Uterus (tissue), 4 donors: Measurements from ENCODE around the gene KCNMB2. TPM values are rescaled to one million over a fixed set of nuclear protein-coding genes. Genes with fewer than 3 reads are reported as not detected.
A peak's percentile ranks its signal among the peaks of the same experiment; 100 is the strongest.

Experiments used
- DNase-seq, 2 donors: peaks; one replicate each; pipeline ENCODE4 v3.0.0-alpha.2; 2019 to 2020
- H3K27ac ChIP-seq, 2 donors: fragments of 200-600 bp; sonication (generic); 1 replicate in 1 of 2; 2 replicates in 1 of 2; pipeline ENCODE4 v1.5.1; 2016 to 2018
- H3K27me3 ChIP-seq, 2 donors: fragments of 200-600 bp; sonication (generic); one replicate each; pipeline ENCODE4 v1.5.1; 2018 to 2019; ENCODE audit warnings: control low read depth in 1 of 2
- H3K36me3 ChIP-seq, 2 donors: fragments of 200-600 bp; sonication (generic); one replicate each; pipeline ENCODE4 v1.5.1; 2019; ENCODE audit warnings: control low read depth in 1 of 2
- H3K4me1 ChIP-seq, 2 donors: fragments of 200-600 bp; sonication (generic); one replicate each; pipeline ENCODE4 v1.5.1; 2018 to 2019; ENCODE audit warnings: control low read depth in 1 of 2
- H3K4me3 ChIP-seq, 2 donors: fragments of 200-600 bp; sonication (generic); 1 replicate in 1 of 2; 2 replicates in 1 of 2; pipeline ENCODE4 v1.5.1; 2018 to 2019; ENCODE audit warnings: mild to moderate bottlenecking in 1 of 2
- H3K9me3 ChIP-seq, 2 donors: fragments of 200-600 bp; sonication (generic); one replicate each; pipeline ENCODE4 v1.5.1; 2019; ENCODE audit warnings: control low read depth in 1 of 2
- CTCF ChIP-seq, 4 experiments: fragments of 200-600 bp in 2 of 4; fragments of 450-650 bp in 2 of 4; sonication (generic) in 2 of 4; IDR thresholded peaks; one replicate each; pipeline ENCODE4 v1.5.1; 2016 to 2019; ENCODE audit warnings: antibody characterized with exemption in 4 of 4, mild to moderate bottlenecking in 2 of 4, moderate library complexity in 1 of 4
- POLR2A ChIP-seq, 2 donors: fragments of 450-650 bp; IDR thresholded peaks; one replicate each; pipeline ENCODE4 v1.6.1; 2016; ENCODE audit warnings: antibody characterized with exemption in 2 of 2, mild to moderate bottlenecking in 1 of 2, moderate library complexity in 1 of 2
- intact Hi-C: fragments of 100-400 bp; cut with DNase I; formaldehyde crosslinking; loops from one replicate; pipeline ENCODE4 v1.15.1; 2023; ENCODE audit warnings: low total_unique reads
- total RNA-seq, 4 donors: library from RNA; depleted of rRNA in 3 of 4; stranded (reverse); fragments of >200 nt in 3 of 4; gene quantifications; one replicate each; pipeline versions ENCODE4 v1.1.0 to v1.2.4, GENCODE V29; 2014 to 2023
- donor health status: DM: yes; HTN: yes; CAD: no.

KCNMB2 gene
- total RNA-seq, 4 donors from 2014 or later: 0.29 to 12.7 (median 1.4) TPM

GRCh38 chr3:178505832-178506231 lies 30.4 kb upstream of the KCNMB2 start:
- no peaks in the 10 kb centered on the region for H3K27me3 ChIP-seq
- no peak for DNase-seq
- H3K9me3 ChIP-seq: no peaks in the 10 kb centered on the region
- no peaks in the 10 kb centered on the region for H3K36me3 ChIP-seq
- no peak for TF ChIP-seq CTCF (IDR thresholded peaks at IDR 0.05)
- TF ChIP-seq POLR2A (IDR thresholded peaks at IDR 0.05): no peak
- intact Hi-C loops: no loop called here
- no peak overlapping the region for H3K4me3 ChIP-seq
- H3K4me1 ChIP-seq: no peaks in the 10 kb centered on the region
- H3K27ac ChIP-seq: no peak overlapping the region

- no peak for DNase-seq
- Histone ChIP-seq H3K4me1 (no peaks in the 10 kb centered on the region), H3K36me3 (no peaks in the 10 kb centered on the region), H3K9me3 (no peaks in the 10 kb centered on the region), H3K27ac (no peak overlapping the region), H3K27me3 (no peaks in the 10 kb centered on the region), H3K4me3 (no peak overlapping the region)
- intact Hi-C loops: no loop called here
- TF ChIP-seq POLR2A (IDR thresholded peaks at IDR 0.05) (no peak), CTCF (IDR thresholded peaks at IDR 0.05) (no peak)
Observed at GRCh38 chr3:178507507-178508442, 28.5 kb upstream of the KCNMB2 start.

GRCh38 chr3:178508443-178508825 lies 27.8 kb upstream of the KCNMB2 start:
- no peak for DNase-seq
- intact Hi-C loops: no loop called here

GRCh38 chr3:178510496-178510895 lies 25.7 kb upstream of the KCNMB2 start:
- intact Hi-C loops: no loop called here
- Histone ChIP-seq H3K36me3 (no peaks in the 10 kb centered on the region), H3K27ac (no peak overlapping the region), H3K9me3 (no peaks in the 10 kb centered on the region), H3K4me3 (no peak overlapping the region), H3K4me1 (no peaks in the 10 kb centered on the region), H3K27me3 (no peaks in the 10 kb centered on the region)
- DNase-seq: no peak
- TF ChIP-seq CTCF (IDR thresholded peaks at IDR 0.05) (no peak), POLR2A (IDR thresholded peaks at IDR 0.05) (no peak)

More at GRCh38 chr3:178508443-178508825, 27.8 kb upstream of the KCNMB2 start:
- Histone ChIP-seq H3K4me1 (no peaks in the 10 kb centered on the region), H3K27ac (no peak overlapping the region), H3K9me3 (no peaks in the 10 kb centered on the region), H3K36me3 (no peaks in the 10 kb centered on the region), H3K4me3 (no peak overlapping the region), H3K27me3 (no peaks in the 10 kb centered on the region)
- no peak for TF ChIP-seq POLR2A (IDR thresholded peaks at IDR 0.05)
- no peak for TF ChIP-seq CTCF (IDR thresholded peaks at IDR 0.05)

GRCh38 chr3:178512647-178513046 lies 23.6 kb upstream of the KCNMB2 start:
- peak overlapping the region in 1 of 2 donors; percentile 37 for H3K27ac ChIP-seq
- no peaks in the 10 kb centered on the region for H3K4me1 ChIP-seq
- no peaks in the 10 kb centered on the region for H3K9me3 ChIP-seq
- no peaks in the 10 kb centered on the region for H3K36me3 ChIP-seq
- H3K4me3 ChIP-seq: no peak overlapping the region
- no peak for DNase-seq
- H3K27me3 ChIP-seq: no peaks in the 10 kb centered on the region
- TF ChIP-seq POLR2A (IDR thresholded peaks at IDR 0.05): no peak
- TF ChIP-seq CTCF (IDR thresholded peaks at IDR 0.05): no peak
- intact Hi-C loops: no loop called here
